GM18951 (cell line): ENCODE data around the gene TEAD4.

Experiments
- POLR2A ChIP-seq: IDR thresholded peaks from 4 replicates; pipeline ENCODE4 v1.6.1; 2011; ENCODE audit warnings: mild to moderate bottlenecking; ENCODE audit not compliant: insufficient read length, insufficient read depth; ENCODE audit errors: extremely low read depth
- in situ Hi-C: fragments of 300-500 bp; cut with MboI; formaldehyde crosslinking; loops from one replicate; pipeline ENCODE4 v1.12.0; 2022; ENCODE audit warnings: low sequenced_read_pairs, mixed read lengths, inconsistent platforms; ENCODE audit not compliant: unreplicated experiment

The TEAD4 gene

GRCh38 chr12:3017281-3017680 lies 58.1 kb downstream of the TEAD4 start:
- no peak for TF ChIP-seq POLR2A
- in situ Hi-C loops = no loop called here

GRCh38 chr12:3018284-3019004 lies 59.2 kb downstream of the TEAD4 start:
- no peak for TF ChIP-seq POLR2A
- in situ Hi-C loops = no loop called here

DNA sequence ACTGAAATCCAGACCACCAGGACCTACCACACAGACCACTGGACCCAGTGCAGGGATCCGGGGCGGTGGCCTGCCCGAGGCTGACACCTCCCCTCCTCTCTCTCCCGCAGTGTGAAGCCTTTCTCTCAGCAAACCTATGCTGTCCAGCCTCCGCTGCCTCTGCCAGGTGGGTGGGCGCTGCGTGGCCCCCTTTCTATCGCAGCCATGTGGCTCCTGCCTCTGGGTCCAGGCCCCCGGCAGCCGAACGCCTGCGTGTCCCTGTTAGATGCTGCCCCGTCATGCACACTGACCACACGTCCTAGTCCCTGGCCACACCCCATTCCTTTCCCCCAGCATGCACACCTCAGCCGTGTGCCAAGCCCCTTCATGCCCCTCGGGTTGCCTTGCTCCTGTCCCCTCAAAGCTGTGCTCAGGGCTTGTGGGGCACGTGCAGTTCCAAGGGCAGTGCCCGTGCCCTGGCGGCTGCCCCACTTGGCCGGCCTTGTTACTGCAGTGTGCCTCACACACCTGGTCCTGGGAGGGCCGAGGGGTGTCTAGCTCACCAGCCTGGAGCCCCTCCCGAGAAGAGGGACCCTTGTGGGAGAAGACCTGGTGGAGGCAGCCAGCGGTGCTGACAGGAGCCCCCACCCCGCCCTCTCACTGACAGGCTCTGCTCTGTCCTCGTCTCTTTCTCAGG lies 59.9 kb downstream of the TEAD4 start:
- in situ Hi-C loops = no loop called here
- TF ChIP-seq POLR2A = no peak

DNA sequence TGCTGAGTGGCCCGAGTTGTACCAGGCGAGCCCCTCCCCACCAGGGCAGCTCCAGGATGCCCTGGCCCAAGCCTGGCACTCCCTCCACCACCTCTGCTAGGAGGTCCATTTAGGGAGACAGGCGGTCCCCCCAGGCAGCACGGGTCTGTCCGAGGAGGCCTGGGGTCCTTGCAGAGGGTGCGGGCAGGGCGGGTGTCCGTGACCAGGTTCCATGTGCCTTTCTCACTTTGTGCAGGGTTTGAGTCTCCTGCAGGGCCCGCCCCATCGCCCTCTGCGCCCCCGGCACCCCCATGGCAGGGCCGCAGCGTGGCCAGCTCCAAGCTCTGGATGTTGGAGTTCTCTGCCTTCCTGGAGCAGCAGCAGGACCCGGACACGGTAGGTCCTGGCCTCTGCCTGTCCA lies 61.2 kb downstream of the TEAD4 start:
- no peak for TF ChIP-seq POLR2A
- in situ Hi-C loops = no loop called here

GRCh38 chr12:3020850-3021435 lies 61.7 kb downstream of the TEAD4 start:
- TF ChIP-seq POLR2A = no peak
- in situ Hi-C loops = no loop called here

DNA sequence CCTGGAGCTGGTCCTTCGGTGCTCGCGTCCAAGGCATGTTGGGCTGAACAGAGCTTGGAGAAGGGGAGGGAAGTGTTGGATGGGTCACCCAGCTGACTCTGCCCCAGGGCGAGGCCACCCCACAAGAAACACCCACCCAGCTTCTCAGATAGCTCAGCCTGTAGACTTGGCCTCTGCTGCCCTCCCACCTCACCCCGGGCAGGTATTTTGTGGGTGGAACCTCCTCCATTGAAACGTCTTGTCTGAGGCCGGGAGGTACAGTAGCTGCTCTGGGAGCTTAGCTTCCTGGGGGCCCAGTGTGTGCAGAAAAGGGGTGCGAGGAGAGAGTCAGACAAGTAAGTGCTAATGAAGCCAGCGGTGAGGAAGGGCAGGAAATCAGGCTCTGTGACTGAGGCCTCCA lies 63.2 kb downstream of the TEAD4 start:
- in situ Hi-C loops = no loop called here
- TF ChIP-seq POLR2A = no peak

- TF ChIP-seq POLR2A = no peak
- in situ Hi-C loops = no loop called here
These were observed 63.8 kb downstream of the TEAD4 start for GRCh38 chr12:3022961-3023360.

DNA sequence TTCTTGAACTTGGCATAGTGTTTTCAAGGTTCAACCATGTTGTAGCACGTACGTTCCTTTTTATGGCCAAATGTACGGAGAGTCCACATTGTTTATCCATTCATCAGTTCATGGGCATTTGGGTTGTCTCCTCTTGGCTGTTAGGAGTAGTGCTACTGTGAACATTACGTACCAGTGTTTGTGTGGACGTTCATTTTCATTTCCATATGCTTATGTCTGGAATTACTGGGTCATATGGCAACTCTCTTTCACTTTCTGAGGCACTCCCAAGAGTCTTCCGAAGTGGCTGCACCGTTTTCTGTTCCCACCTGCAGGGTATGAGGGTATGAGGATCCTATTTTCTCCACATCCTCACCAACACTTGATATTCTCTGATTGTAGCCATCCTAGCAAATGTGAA lies 68.9 kb downstream of the TEAD4 start:
- TF ChIP-seq POLR2A = no peak
- in situ Hi-C loops = loop anchor here (25.0 kb wide), 1 partner anchor 166 kb away; the partner anchor contains the start of gene TEX52

DNA sequence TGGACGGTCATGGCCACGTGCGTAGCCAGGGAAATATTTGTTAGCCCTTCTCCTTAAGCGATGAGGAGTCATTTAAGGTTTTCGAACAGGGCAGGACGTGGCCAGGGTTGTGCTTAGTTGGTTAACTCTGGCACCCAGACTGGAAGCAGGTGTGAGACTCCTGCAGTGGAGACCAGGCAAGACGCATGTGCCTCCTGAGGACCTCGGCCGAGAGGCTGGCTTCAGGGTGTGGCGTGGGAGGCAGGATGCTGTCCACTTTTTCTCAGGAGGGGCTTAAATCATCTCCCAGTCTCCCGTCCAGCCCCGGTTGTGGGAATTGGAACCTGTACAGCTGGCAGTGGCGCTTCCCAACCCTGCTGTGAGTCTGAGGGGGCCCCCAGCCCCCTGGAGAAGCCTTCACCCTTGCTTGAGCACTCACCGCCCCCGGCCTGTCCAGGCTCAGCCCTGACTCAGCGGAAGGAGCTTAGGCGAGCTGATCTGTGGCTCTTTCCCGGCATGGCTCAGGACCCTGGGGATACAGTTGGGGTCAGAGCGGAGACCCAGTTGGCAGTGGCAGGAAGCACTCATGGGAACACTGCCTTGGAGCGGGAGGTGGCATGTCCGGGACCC lies 71.7 kb downstream of the TEAD4 start:
- no peak for TF ChIP-seq POLR2A
- in situ Hi-C loops = loop anchor here (25.0 kb wide), 1 partner anchor 169 kb away; the partner anchor contains the start of gene TEX52

DNA sequence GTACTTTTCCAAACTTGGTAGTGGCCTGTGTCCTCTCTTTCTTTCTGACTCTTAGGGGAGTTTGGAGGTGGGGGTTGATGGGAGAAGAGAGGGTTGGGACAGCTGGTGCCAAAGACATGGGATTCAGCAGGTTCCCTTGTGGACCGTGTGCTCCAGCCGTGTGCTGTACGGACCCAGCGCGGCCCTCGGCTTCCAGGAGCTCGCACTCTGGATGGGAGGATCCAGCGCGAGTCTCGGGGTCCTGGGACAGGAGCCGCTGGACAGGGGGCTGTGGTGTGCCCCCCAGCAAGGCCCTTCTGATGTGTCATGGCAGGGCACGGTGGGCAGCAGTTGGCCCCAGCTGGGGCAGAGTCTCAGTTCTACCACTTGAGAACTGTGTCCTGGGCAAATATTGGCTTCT lies 73.0 kb downstream of the TEAD4 start:
- in situ Hi-C loops = loop anchor here (25.0 kb wide), 1 partner anchor 170 kb away; the partner anchor contains the start of gene TEX52
- TF ChIP-seq POLR2A = no peak

GRCh38 chr12:3032770-3033538 lies 73.8 kb downstream of the TEAD4 start:
- no peak for TF ChIP-seq POLR2A
- in situ Hi-C loops = loop anchor here (25.0 kb wide), 1 partner anchor 171 kb away; the partner anchor contains the start of gene TEX52

- in situ Hi-C loops = loop anchor here (25.0 kb wide), 1 partner anchor 171 kb away; the partner anchor contains the start of gene TEX52
These were observed 74.3 kb downstream of the TEAD4 start for GRCh38 chr12:3033539-3033867.

More at GRCh38 chr12:3033539-3033867, 74.3 kb downstream of the TEAD4 start:
- no peak for TF ChIP-seq POLR2A
